WTC11 (cell line): ENCODE results near the gene KIT. TPM values are rescaled to one million over a fixed set of nuclear protein-coding genes. Genes with fewer than 3 reads are reported as not detected.
"Not testable (repeated sequence)": the region's sequence is repeated elsewhere in the genome, so short reads cannot be mapped to it uniquely, and the experiment has no call there.

Source experiments
- ATAC-seq: fragments of 200-7000 bp; cut with Tn5 transposase; 2 replicates; pipeline ENCODE4 v1.10.0; 2021; ENCODE audit warnings: mild to moderate bottlenecking, moderate library complexity
- CTCF ChIA-PET: fragments of 300-600 bp; sonication (Branson Sonifier 250); formaldehyde crosslinking; loops from one replicate; lab custom pipeline; 2021; ENCODE audit warnings: antibody characterized with exemption; lab: Charles Lee
- POLR2A ChIA-PET: fragments of 350-600 bp; sonication (Branson Sonifier 250); formaldehyde crosslinking; loops from one replicate; lab custom pipeline; 2021; ENCODE audit warnings: antibody characterized with exemption; lab: Charles Lee
- DNase-seq: peaks from one replicate; pipeline ENCODE4 v3.0.0; 2021; ENCODE audit warnings: low spot score
- H3K27ac Mint-ChIP-seq: 2 replicates; pipeline ENCODE4 v1.8.0; 2021; ENCODE audit warnings: mixed read lengths
- H3K27me3 Mint-ChIP-seq: 2 replicates; pipeline ENCODE4 v1.8.0; 2021; ENCODE audit warnings: low read depth, mild to moderate bottlenecking, moderate library complexity, mixed read lengths
- H3K36me3 Mint-ChIP-seq: 2 replicates; pipeline ENCODE4 v1.8.0; 2021; ENCODE audit warnings: mixed read lengths
- H3K4me1 Mint-ChIP-seq: 2 replicates; pipeline ENCODE4 v1.8.0; 2022; ENCODE audit warnings: mixed read lengths
- H3K4me3 Mint-ChIP-seq: 2 replicates; pipeline ENCODE4 v1.8.0; 2021; ENCODE audit warnings: mild to moderate bottlenecking, moderate library complexity, mixed read lengths
- H3K9me3 Mint-ChIP-seq: 2 replicates; pipeline ENCODE4 v1.8.0; 2021; ENCODE audit warnings: mixed read lengths
- AFF4 ChIP-seq: sonication (generic); formaldehyde crosslinking; IDR thresholded peaks from 2 replicates; pipeline ENCODE4 v1.8.1; 2023; ENCODE audit warnings: mild to moderate bottlenecking, missing genetic modification reagents, borderline replicate concordance
- ATF1 ChIP-seq: sonication (generic); formaldehyde crosslinking; IDR thresholded peaks from 2 replicates; pipeline ENCODE4 v1.8.1; 2023; ENCODE audit warnings: mild to moderate bottlenecking, moderate library complexity, missing genetic modification reagents
- EMX1 ChIP-seq: fragments of 250-450 bp; sonication (Bioruptor Pico); IDR thresholded peaks from 2 replicates; pipeline ENCODE4 v1.8.0; 2021; ENCODE audit warnings: mild to moderate bottlenecking
- FOXJ3 ChIP-seq: sonication (generic); formaldehyde crosslinking; IDR thresholded peaks from 2 replicates; pipeline ENCODE4 v1.9.0; 2021; ENCODE audit warnings: missing genetic modification reagents, mild to moderate bottlenecking, borderline replicate concordance
- GTF2I ChIP-seq: fragments of 250-450 bp; sonication (Bioruptor Pico); conservative IDR thresholded peaks from 2 replicates; pipeline ENCODE4 v1.4.0; 2021; ENCODE audit warnings: mild to moderate bottlenecking
- HMGA2 ChIP-seq: fragments of 250-450 bp; sonication (Bioruptor Pico); IDR thresholded peaks from 2 replicates; pipeline ENCODE4 v1.4.0; 2021; ENCODE audit warnings: mild to moderate bottlenecking, moderate library complexity
- MLX ChIP-seq: sonication (generic); formaldehyde crosslinking; IDR thresholded peaks from 2 replicates; pipeline ENCODE4 v1.8.1; 2023; ENCODE audit warnings: mild to moderate bottlenecking, missing genetic modification reagents, moderate library complexity
- MYBL2 ChIP-seq: sonication (generic); formaldehyde crosslinking; IDR thresholded peaks from 2 replicates; pipeline ENCODE4 v1.8.1; 2023; ENCODE audit warnings: mild to moderate bottlenecking, moderate library complexity, missing genetic modification reagents
- NFE2L1 ChIP-seq: sonication (generic); formaldehyde crosslinking; IDR thresholded peaks from 2 replicates; pipeline ENCODE4 v1.8.1; 2023; ENCODE audit warnings: missing genetic modification reagents
- NFYB ChIP-seq: sonication (generic); formaldehyde crosslinking; conservative IDR thresholded peaks from 2 replicates; pipeline ENCODE4 v1.8.0; 2022; ENCODE audit warnings: low read depth, missing genetic modification reagents
- NR1H2 ChIP-seq: sonication (generic); formaldehyde crosslinking; IDR thresholded peaks from 2 replicates; pipeline ENCODE4 v1.9.0; 2021; ENCODE audit warnings: mild to moderate bottlenecking, moderate library complexity, missing genetic modification reagents
- SMAD3 ChIP-seq: sonication (generic); formaldehyde crosslinking; IDR thresholded peaks from 2 replicates; pipeline ENCODE4 v1.8.0; 2022; ENCODE audit warnings: missing genetic modification reagents, mild to moderate bottlenecking, borderline replicate concordance
- SMAD4 ChIP-seq: sonication (generic); formaldehyde crosslinking; IDR thresholded peaks from 2 replicates; pipeline ENCODE4 v1.8.0; 2022; ENCODE audit warnings: mild to moderate bottlenecking, missing genetic modification reagents
- SP1 ChIP-seq: sonication (generic); formaldehyde crosslinking; conservative IDR thresholded peaks from 2 replicates; pipeline ENCODE4 v1.8.1; 2022; ENCODE audit warnings: missing genetic modification reagents
- TEAD1 ChIP-seq: sonication (generic); formaldehyde crosslinking; IDR thresholded peaks from 2 replicates; pipeline ENCODE4 v1.8.0; 2022; ENCODE audit warnings: mild to moderate bottlenecking, missing genetic modification reagents
- TEAD4 ChIP-seq: sonication (generic); formaldehyde crosslinking; IDR thresholded peaks from 2 replicates; pipeline ENCODE4 v1.8.0; 2022; ENCODE audit warnings: mild to moderate bottlenecking, missing genetic modification reagents
- USF1 ChIP-seq: sonication (generic); formaldehyde crosslinking; IDR thresholded peaks from 2 replicates; pipeline ENCODE4 v1.8.0; 2022; ENCODE audit warnings: mild to moderate bottlenecking, missing genetic modification reagents
- ZNF138 ChIP-seq: sonication (generic); formaldehyde crosslinking; conservative IDR thresholded peaks from 2 replicates; pipeline ENCODE4 v1.8.1; 2022; ENCODE audit warnings: mild to moderate bottlenecking, moderate library complexity, missing genetic modification reagents
- ZNF263 ChIP-seq: sonication (generic); formaldehyde crosslinking; IDR thresholded peaks from 2 replicates; pipeline ENCODE4 v1.8.1; 2022; ENCODE audit warnings: low read depth, mild to moderate bottlenecking, moderate library complexity, missing genetic modification reagents
- ZNF416 ChIP-seq: fragments of 250-450 bp; sonication (Bioruptor Pico); IDR thresholded peaks from 2 replicates; pipeline ENCODE4 v1.9.0; 2021; ENCODE audit warnings: mild to moderate bottlenecking, inconsistent platforms
- ZNF512 ChIP-seq: sonication (generic); formaldehyde crosslinking; IDR thresholded peaks from 2 replicates; pipeline ENCODE4 v1.8.1; 2022; ENCODE audit warnings: missing genetic modification reagents, borderline replicate concordance
- total RNA-seq: library from RNA; stranded (reverse); gene quantifications from 3 replicates; pipeline ENCODE4 v1.2.3, GENCODE V29; 2021

The KIT gene
- total RNA-seq, 1 experiment from 2014 or later = 23.3 TPM

DNA sequence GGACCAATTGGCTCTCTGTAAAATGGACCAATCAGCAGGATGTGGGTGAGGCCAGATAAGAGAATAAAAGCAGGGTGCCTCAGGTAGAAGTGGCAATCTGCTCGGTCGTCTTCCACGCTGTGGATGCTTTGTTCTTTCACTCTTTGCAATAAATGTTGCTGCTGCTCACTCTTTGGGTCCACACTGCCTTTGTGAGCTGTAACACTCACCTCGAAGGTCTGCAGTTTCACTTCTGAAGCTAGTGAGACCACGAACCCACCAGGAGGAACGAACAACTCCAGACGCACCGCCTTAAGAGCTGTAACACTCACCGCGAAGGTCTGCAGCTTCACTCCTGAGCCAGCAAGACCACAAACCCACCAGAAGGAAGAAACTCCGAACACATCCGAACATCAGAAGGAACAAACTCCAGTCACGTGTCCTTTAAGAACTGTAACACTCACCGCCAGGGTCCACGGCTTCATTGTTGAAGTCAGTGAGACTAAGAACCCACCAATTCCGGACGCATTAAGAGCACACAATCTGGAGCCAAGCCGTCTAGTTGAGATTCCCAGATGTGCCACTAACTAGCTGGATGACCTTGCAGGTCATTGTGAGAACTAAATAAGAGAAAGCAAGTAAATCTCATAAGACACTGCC, 24.5 kb upstream of the KIT start:
- H3K36me3 Mint-ChIP-seq, DNase-seq, ATAC-seq, H3K9me3 Mint-ChIP-seq, H3K4me1 Mint-ChIP-seq, CTCF ChIA-PET, H3K27ac Mint-ChIP-seq, POLR2A ChIA-PET, H3K27me3 Mint-ChIP-seq, H3K4me3 Mint-ChIP-seq: not testable (repeated sequence)
- TF ChIP-seq NFYB = peak; percentile 46; the same call in 1 of the 2 replicates

DNA sequence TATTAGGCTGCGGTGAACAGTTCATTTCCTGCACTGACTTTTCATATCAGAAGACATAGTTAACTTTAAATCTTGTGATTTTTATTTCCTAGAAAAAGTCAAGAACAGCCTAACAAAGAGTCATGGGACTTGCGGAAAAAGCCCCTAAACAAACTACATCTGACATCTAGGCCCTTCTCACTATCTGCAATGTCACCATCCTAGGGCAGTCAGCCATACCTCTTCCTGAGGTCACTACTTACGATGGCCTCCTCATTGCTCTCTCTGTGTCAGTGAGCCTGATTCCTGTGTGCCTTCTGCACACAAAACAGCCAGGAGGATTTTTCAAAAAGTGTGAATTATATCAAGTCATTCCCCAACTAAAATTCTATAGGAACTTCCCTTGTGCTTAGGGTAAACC, 22.4 kb upstream of the KIT start:
- ChIA-PET CTCF (no interaction called here), POLR2A (interaction anchor here (0.5 kb wide), 1 partner anchor 357 kb away, joined by 5 read pairs; no protein-coding TSS in a partner anchor)
- Mint-ChIP-seq H3K4me1 (peaks cover 12% of the 10 kb centered on the region), H3K27ac (no peak overlapping the region), H3K9me3 (peaks cover 7% of the 10 kb centered on the region; the same call in 1 of the 2 replicates), H3K36me3 (no peaks in the 10 kb centered on the region), H3K4me3 (no peak overlapping the region), H3K27me3 (no peaks in the 10 kb centered on the region; the same call in 1 of the 2 replicates)
- no peak for DNase-seq
- no peak for TF ChIP-seq MLX (CRISPR knock-in tag)
- TF ChIP-seq ZNF416 (CRISPR knock-in tag) = no peak
- no peak for TF ChIP-seq TEAD4 (CRISPR knock-in tag)
- no peak for TF ChIP-seq MYBL2 (CRISPR knock-in tag)
- no peak for TF ChIP-seq EMX1 (CRISPR knock-in tag)
- no peak for TF ChIP-seq FOXJ3 (CRISPR knock-in tag)
- TF ChIP-seq SMAD4 (CRISPR knock-in tag) = no peak
- no peak for TF ChIP-seq HMGA2 (CRISPR knock-in tag)
- TF ChIP-seq NR1H2 (CRISPR knock-in tag) = no peak
- no peak for TF ChIP-seq ZNF512 (CRISPR knock-in tag)
- no peak for TF ChIP-seq AFF4 (CRISPR knock-in tag)
- TF ChIP-seq NFE2L1 = no peak
- no peak for TF ChIP-seq GTF2I (CRISPR knock-in tag)
- no peak for TF ChIP-seq ZNF138 (CRISPR knock-in tag)
- TF ChIP-seq SMAD3 = no peak
- TF ChIP-seq ATF1 (CRISPR knock-in tag) = no peak
- no peak for TF ChIP-seq USF1 (CRISPR knock-in tag)
- no peak for TF ChIP-seq SP1
- no peak for TF ChIP-seq ZNF263 (CRISPR knock-in tag)
- no peak for TF ChIP-seq TEAD1 (CRISPR knock-in tag)
- no peak for ATAC-seq
